Peyer's patch (tissue), 4 donors: ENCODE data around the gene RPLP2.

Experiments
- POLR2A ChIP-seq, 2 donors: fragments of 450-650 bp; IDR thresholded peaks; one replicate each; pipeline ENCODE4 v1.5.1; 2017; ENCODE audit warnings: antibody characterized with exemption in 2 of 2, mild to moderate bottlenecking in 2 of 2, moderate library complexity in 2 of 2
- TF ChIP-seq, protein P1 (sequence below), 6 experiments: fragments of 450-650 bp in 4 of 6; fragments of 200-600 bp in 2 of 6; sonication (generic) in 1 of 6; IDR thresholded peaks; one replicate each; pipeline ENCODE4 v1.5.1; 2017 to 2019; ENCODE audit warnings: antibody characterized with exemption in 6 of 6, mild to moderate bottlenecking in 3 of 6, moderate library complexity in 1 of 6

DNA sequence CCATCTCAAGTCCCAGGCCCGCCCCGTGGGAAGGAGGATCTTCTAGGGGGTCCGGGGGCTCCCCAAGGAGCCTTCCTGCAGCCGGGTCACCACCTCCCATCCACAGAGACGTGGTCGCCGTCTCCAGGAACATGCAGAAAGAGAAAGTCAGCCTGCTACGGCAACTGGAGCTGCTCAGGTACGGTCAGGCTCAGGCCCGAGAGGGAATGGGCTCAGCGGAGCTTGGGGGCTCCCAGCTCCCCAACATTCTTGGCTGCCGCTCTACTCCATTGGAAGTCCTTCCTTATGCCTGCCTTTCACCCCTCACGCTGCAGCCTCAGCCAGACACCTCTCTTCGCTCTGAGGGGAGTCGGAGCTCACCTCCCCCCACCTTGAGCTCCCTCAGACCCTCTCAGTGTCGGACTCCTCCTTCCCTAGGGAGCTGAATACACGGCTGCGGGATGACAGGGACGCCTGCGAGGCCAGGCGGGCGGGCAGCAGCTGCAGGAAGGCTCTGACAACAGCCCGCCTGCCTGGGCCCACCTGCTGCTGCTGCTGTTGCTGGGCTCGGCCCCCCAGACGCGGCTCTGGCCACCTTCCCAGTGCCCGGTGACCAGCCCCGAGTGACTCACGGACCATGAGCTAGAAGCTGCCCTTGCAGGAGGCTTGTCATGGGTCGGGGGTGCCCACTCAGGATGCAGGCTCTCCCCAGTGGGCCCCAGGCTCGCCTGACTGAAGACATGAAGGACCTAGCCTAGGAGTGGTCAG lies 21.5 kb downstream of the RPLP2 start:
- TF ChIP-seq, protein P1, sequence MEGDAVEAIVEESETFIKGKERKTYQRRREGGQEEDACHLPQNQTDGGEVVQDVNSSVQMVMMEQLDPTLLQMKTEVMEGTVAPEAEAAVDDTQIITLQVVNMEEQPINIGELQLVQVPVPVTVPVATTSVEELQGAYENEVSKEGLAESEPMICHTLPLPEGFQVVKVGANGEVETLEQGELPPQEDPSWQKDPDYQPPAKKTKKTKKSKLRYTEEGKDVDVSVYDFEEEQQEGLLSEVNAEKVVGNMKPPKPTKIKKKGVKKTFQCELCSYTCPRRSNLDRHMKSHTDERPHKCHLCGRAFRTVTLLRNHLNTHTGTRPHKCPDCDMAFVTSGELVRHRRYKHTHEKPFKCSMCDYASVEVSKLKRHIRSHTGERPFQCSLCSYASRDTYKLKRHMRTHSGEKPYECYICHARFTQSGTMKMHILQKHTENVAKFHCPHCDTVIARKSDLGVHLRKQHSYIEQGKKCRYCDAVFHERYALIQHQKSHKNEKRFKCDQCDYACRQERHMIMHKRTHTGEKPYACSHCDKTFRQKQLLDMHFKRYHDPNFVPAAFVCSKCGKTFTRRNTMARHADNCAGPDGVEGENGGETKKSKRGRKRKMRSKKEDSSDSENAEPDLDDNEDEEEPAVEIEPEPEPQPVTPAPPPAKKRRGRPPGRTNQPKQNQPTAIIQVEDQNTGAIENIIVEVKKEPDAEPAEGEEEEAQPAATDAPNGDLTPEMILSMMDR (IDR thresholded peaks at IDR 0.05), result no peak
- TF ChIP-seq POLR2A (IDR thresholded peaks at IDR 0.05), result no peak
